Measurements from ENCODE around the gene LTB4R.

Gene LTB4R

DNA sequence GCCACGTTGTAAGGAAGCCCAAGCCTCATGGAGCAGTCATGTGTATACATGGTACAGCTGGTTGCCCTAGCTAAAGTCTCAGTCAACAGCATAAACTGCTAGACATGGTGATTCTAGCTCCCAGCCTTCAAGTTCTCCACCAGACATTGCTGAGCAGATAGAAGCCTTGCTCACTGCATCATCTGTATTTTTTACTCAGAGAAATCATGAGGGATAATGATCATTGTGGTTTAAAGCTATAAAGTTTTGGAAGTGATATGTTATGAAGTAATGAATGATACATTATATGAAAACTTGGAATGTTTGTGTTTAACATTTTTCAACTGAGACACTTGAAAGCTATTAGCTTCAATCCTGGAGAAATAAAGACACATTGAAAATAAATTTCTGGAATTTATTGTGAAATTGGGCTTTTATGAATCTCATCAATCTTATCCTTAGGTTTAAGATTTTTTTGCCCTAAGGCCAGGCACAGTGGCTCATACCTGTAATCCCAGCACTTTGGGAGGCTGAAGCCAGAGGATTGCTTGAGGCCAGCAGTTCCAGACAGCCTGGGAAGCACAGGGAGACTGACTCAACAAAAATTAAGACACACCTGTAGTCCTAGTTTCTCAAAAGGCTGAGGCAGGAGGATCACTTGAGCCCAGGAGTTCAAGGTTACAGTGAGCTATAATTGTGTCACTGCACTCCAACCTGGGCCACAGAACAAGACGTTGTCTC lies 51.1 kb downstream of the LTB4R start:
- no peak for DNase-seq (ENCODE audit: low spot score)
- ChIA-PET POLR2A (ENCODE audit: low non-redundant PET) (no interaction called here), CTCF (interaction anchor here (0.6 to 1.4 kb wide), 4 partner anchors 14 to 1223 kb away, joined by 3 to 8 read pairs (median 4); no protein-coding TSS in a partner anchor)
- no peak overlapping the region for H3K27ac ChIP-seq
- no peak for TF ChIP-seq CTCF (conservative IDR thresholded peaks at IDR 0.05; ENCODE audit: low read depth)

DNA sequence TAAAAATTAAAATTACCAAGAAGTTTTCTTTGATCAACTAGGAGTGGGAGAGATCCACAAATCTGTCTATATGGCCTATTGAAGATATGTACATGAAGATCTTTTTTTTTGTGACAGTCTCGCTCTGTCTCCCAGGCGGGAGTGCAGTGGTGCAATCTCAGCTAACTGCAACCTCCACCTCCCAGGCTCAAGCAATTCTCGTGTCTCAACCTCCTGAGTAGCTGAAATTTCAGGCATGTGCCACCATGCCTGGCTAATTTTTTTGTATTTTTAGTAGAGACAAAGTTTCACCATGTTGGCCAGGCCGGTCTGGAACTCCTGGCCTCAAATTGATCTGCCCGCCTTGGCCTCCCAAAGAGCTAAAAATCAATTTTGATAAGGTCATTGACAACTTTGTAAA lies 52.1 kb downstream of the LTB4R start:
- TF ChIP-seq CTCF (conservative IDR thresholded peaks at IDR 0.05; ENCODE audit: low read depth) = no peak
- CTCF ChIA-PET = no interaction called here
- POLR2A ChIA-PET (ENCODE audit: low non-redundant PET) = no interaction called here

GRCh38 chr14:24364841-24365240 lies 53.5 kb downstream of the LTB4R start:
- ChIA-PET POLR2A (ENCODE audit: low non-redundant PET) (no interaction called here), CTCF (no interaction called here)
- no peak overlapping the region for H3K27ac ChIP-seq
- no peak for DNase-seq (ENCODE audit: low spot score)
- TF ChIP-seq CTCF (conservative IDR thresholded peaks at IDR 0.05; ENCODE audit: low read depth) = no peak

More for the DNA sequence above, 52.1 kb downstream of the LTB4R start:
- H3K27ac ChIP-seq = no peak overlapping the region
- DNase-seq (ENCODE audit: low spot score) = no peak

GRCh38 chr14:24365600-24366412 lies 54.5 kb downstream of the LTB4R start:
- ChIA-PET CTCF (interaction anchor here (0.7 to 2.0 kb wide), 3 partner anchors 32 to 66 kb away, joined by 5 to 11 read pairs (median 9); no protein-coding TSS in a partner anchor), POLR2A (ENCODE audit: low non-redundant PET) (interaction anchor here (0.6 kb wide), 1 partner anchor 271 kb away, joined by 4 read pairs; no protein-coding TSS in a partner anchor)
- DNase-seq (ENCODE audit: low spot score) = no peak
- peak; percentile 30; the same call in 1 of the 2 replicates for TF ChIP-seq CTCF (conservative IDR thresholded peaks at IDR 0.05; ENCODE audit: low read depth)
- H3K27ac ChIP-seq = peak overlapping the region; percentile 47

DNA sequence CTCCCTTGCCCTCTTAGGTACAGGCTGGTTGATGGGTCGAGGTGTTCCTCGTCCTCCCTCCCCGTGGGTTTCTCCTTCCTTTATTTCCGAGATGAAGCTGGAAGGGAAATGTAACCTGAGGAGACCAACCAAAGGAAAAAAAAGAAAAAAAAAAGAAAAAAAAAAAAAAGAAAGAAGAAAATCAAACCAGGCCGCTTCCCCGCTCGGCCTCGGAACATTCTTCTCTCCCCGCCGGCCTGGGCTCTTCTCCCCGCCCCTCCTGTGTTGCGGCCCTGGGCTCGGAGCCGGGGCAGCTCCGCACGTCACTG lies 55.1 kb downstream of the LTB4R start:
- TF ChIP-seq CTCF (conservative IDR thresholded peaks at IDR 0.05; ENCODE audit: low read depth) = no peak
- DNase-seq (ENCODE audit: low spot score) = no peak
- peak overlapping the region; percentile 47 for H3K27ac ChIP-seq
- CTCF ChIA-PET = interaction anchor here (0.7 to 2.0 kb wide), 3 partner anchors 33 to 65 kb away, joined by 5 to 11 read pairs (median 9); no protein-coding TSS in a partner anchor
- POLR2A ChIA-PET (ENCODE audit: low non-redundant PET) = interaction anchor here (0.6 kb wide), 1 partner anchor 272 kb away, joined by 4 read pairs; no protein-coding TSS in a partner anchor

DNA sequence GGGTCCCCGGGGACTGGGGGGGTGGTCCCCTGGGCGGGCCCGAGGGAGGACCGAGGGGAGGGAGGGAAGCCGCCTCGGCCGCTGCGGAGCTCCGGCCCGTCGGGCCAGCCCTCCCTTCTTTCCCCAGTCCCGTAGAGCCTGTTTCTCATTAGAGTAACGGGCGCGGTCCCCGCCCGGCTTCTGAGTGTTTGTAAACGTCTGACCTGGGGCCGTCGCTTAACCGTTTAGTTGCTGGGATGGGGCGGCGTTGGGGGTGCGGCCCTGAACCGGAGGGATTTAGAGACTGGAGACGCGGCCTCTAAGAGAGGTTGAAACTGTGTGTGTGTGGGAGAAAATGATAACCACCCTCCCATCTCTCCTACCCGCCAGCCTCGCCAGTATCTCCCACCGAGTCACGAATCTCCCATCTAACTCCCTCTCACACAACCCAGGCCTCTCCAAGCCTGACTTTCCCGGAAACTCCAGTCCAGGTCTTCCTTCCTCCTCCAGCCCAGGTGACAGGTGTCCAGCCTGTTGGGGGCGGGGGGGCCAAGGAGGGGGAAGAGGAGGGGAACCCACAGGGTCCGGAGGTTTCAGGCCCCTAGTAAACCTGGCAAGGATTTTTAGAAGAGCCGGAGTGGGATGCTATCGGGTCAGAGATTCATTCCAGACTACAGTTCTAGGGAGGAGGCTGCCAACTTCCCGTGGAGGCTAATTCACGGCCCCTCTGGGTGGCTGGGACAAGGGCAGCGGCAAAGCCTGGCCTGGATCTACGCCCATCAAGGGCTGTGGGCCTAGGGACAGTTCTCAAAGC lies 55.6 kb downstream of the LTB4R start:
- peak overlapping the region; percentile 47; the same call in 1 of the 2 replicates for H3K27ac ChIP-seq
- CTCF ChIA-PET = interaction anchor here (0.7 to 2.0 kb wide), 3 partner anchors 33 to 65 kb away, joined by 5 to 11 read pairs (median 9); no protein-coding TSS in a partner anchor
- no peak for TF ChIP-seq CTCF (conservative IDR thresholded peaks at IDR 0.05; ENCODE audit: low read depth)
- no peak for DNase-seq (ENCODE audit: low spot score)
- POLR2A ChIA-PET (ENCODE audit: low non-redundant PET) = no interaction called here

Data from RWPE1 (cell line).